Peyer's patch (tissue), 4 donors: Measurements from ENCODE around the gene ANO2.

Experiments
- CTCF ChIP-seq, 6 experiments: fragments of 450-650 bp in 4 of 6; fragments of 200-600 bp in 2 of 6; sonication (generic) in 1 of 6; IDR thresholded peaks; one replicate each; pipeline ENCODE4 v1.5.1; 2017 to 2019; ENCODE audit warnings: antibody characterized with exemption in 6 of 6, mild to moderate bottlenecking in 3 of 6, moderate library complexity in 1 of 6
- POLR2A ChIP-seq, 2 donors: fragments of 450-650 bp; IDR thresholded peaks; one replicate each; pipeline ENCODE4 v1.5.1; 2017; ENCODE audit warnings: antibody characterized with exemption in 2 of 2, mild to moderate bottlenecking in 2 of 2, moderate library complexity in 2 of 2

- TF ChIP-seq POLR2A (IDR thresholded peaks at IDR 0.05) (no peak), CTCF (IDR thresholded peaks at IDR 0.05) (no peak)
Measured at GRCh38 chr12:5599378-5599777, 345.7 kb downstream of the ANO2 start.
